ENCODE data around the gene TLR4.

Gene TLR4

GRCh38 chr9:117734082-117734481, 29.9 kb downstream of the TLR4 start:
- no peak for TF ChIP-seq ARNT (IDR thresholded peaks at IDR 0.05)
- TF ChIP-seq FOXA1 (IDR thresholded peaks at IDR 0.05): no peak
- no peak for TF ChIP-seq SUZ12 (IDR thresholded peaks at IDR 0.05)
- no peak for TF ChIP-seq SP1 (IDR thresholded peaks at IDR 0.05)
- no peak for TF ChIP-seq TARDBP (IDR thresholded peaks at IDR 0.05)
- TF ChIP-seq ZNF384 (IDR thresholded peaks at IDR 0.05): no peak
- no peak for TF ChIP-seq FOXK2 (IDR thresholded peaks at IDR 0.05)
- no peak for TF ChIP-seq NFRKB (IDR thresholded peaks at IDR 0.05)
- no peak for TF ChIP-seq ELF4 (IDR thresholded peaks at IDR 0.05)
- TF ChIP-seq HDGF (IDR thresholded peaks at IDR 0.05; ENCODE audit: borderline replicate concordance): no peak
- no peak for TF ChIP-seq CTBP1 (IDR thresholded peaks at IDR 0.05; ENCODE audit: borderline replicate concordance)
- TF ChIP-seq BHLHE40 (IDR thresholded peaks at IDR 0.05; ENCODE audit: borderline replicate concordance): no peak
- no peak for TF ChIP-seq LEF1 (IDR thresholded peaks at IDR 0.05; ENCODE audit: borderline replicate concordance)
- no peak for TF ChIP-seq L3MBTL2 (conservative IDR thresholded peaks at IDR 0.05)
- no peak for TF ChIP-seq PKNOX1 (IDR thresholded peaks at IDR 0.05)
- no peak for TF ChIP-seq FOXM1 (IDR thresholded peaks at IDR 0.05; ENCODE audit: borderline replicate concordance)
- CTCF ChIA-PET: no interaction called here
- DNase-seq (ENCODE audit: extremely low spot score): no peak
- POLR2A ChIA-PET: no interaction called here

- POLR2A ChIA-PET: no interaction called here
- no peak for DNase-seq (ENCODE audit: extremely low spot score)
- CTCF ChIA-PET: no interaction called here
- TF ChIP-seq ARNT (IDR thresholded peaks at IDR 0.05) (no peak), FOXK2 (IDR thresholded peaks at IDR 0.05) (no peak), LEF1 (IDR thresholded peaks at IDR 0.05; ENCODE audit: borderline replicate concordance) (no peak), HDGF (IDR thresholded peaks at IDR 0.05; ENCODE audit: borderline replicate concordance) (no peak), ELF4 (IDR thresholded peaks at IDR 0.05) (no peak), NFRKB (IDR thresholded peaks at IDR 0.05) (no peak), FOXM1 (IDR thresholded peaks at IDR 0.05; ENCODE audit: borderline replicate concordance) (no peak)
These were observed 30.5 kb downstream of the TLR4 start for GRCh38 chr9:117734523-117735314.

- no peak for TF ChIP-seq ZNF384 (IDR thresholded peaks at IDR 0.05)
- no peak for TF ChIP-seq ARNT (IDR thresholded peaks at IDR 0.05)
- no peak for TF ChIP-seq SUZ12 (IDR thresholded peaks at IDR 0.05)
- TF ChIP-seq LEF1 (IDR thresholded peaks at IDR 0.05; ENCODE audit: borderline replicate concordance): no peak
- TF ChIP-seq SP1 (IDR thresholded peaks at IDR 0.05): no peak
- no peak for TF ChIP-seq FOXA1 (IDR thresholded peaks at IDR 0.05)
- no peak for TF ChIP-seq FOXM1 (IDR thresholded peaks at IDR 0.05; ENCODE audit: borderline replicate concordance)
- no peak for TF ChIP-seq PKNOX1 (IDR thresholded peaks at IDR 0.05)
- no peak for DNase-seq (ENCODE audit: extremely low spot score)
- ChIA-PET POLR2A (no interaction called here), CTCF (no interaction called here)
These were observed 33.6 kb downstream of the TLR4 start for GRCh38 chr9:117737721-117738226.

GRCh38 chr9:117739206-117739605, 35.0 kb downstream of the TLR4 start:
- CTCF ChIA-PET: no interaction called here
- POLR2A ChIA-PET: no interaction called here
- TF ChIP-seq FOXM1 (IDR thresholded peaks at IDR 0.05; ENCODE audit: borderline replicate concordance): no peak
- no peak for TF ChIP-seq TARDBP (IDR thresholded peaks at IDR 0.05)
- TF ChIP-seq PKNOX1 (IDR thresholded peaks at IDR 0.05): no peak
- TF ChIP-seq ARNT (IDR thresholded peaks at IDR 0.05): no peak
- TF ChIP-seq ELF4 (IDR thresholded peaks at IDR 0.05): no peak
- no peak for TF ChIP-seq FOXA1 (IDR thresholded peaks at IDR 0.05)
- no peak for TF ChIP-seq BHLHE40 (IDR thresholded peaks at IDR 0.05; ENCODE audit: borderline replicate concordance)
- no peak for TF ChIP-seq HDGF (IDR thresholded peaks at IDR 0.05; ENCODE audit: borderline replicate concordance)
- TF ChIP-seq ZNF384 (IDR thresholded peaks at IDR 0.05): no peak
- TF ChIP-seq LEF1 (IDR thresholded peaks at IDR 0.05; ENCODE audit: borderline replicate concordance): no peak
- no peak for TF ChIP-seq NFRKB (IDR thresholded peaks at IDR 0.05)
- no peak for DNase-seq (ENCODE audit: extremely low spot score)

- CTCF ChIA-PET: no interaction called here
- TF ChIP-seq PKNOX1 (IDR thresholded peaks at IDR 0.05) (no peak), FOXA1 (IDR thresholded peaks at IDR 0.05) (no peak)
- POLR2A ChIA-PET: no interaction called here
- DNase-seq (ENCODE audit: extremely low spot score): no peak
These were observed 35.6 kb downstream of the TLR4 start for GRCh38 chr9:117739624-117740347.

GRCh38 chr9:117742131-117742530, 37.9 kb downstream of the TLR4 start:
- CTCF ChIA-PET: no interaction called here
- no peak for DNase-seq (ENCODE audit: extremely low spot score)
- POLR2A ChIA-PET: no interaction called here
- no peak for TF ChIP-seq TARDBP (IDR thresholded peaks at IDR 0.05)
- TF ChIP-seq ARNT (IDR thresholded peaks at IDR 0.05): no peak
- no peak for TF ChIP-seq CTBP1 (IDR thresholded peaks at IDR 0.05; ENCODE audit: borderline replicate concordance)
- TF ChIP-seq FOXM1 (IDR thresholded peaks at IDR 0.05; ENCODE audit: borderline replicate concordance): no peak
- no peak for TF ChIP-seq SUZ12 (IDR thresholded peaks at IDR 0.05)
- TF ChIP-seq FOXK2 (IDR thresholded peaks at IDR 0.05): no peak
- TF ChIP-seq L3MBTL2 (conservative IDR thresholded peaks at IDR 0.05): no peak
- no peak for TF ChIP-seq NFRKB (IDR thresholded peaks at IDR 0.05)
- no peak for TF ChIP-seq LEF1 (IDR thresholded peaks at IDR 0.05; ENCODE audit: borderline replicate concordance)
- no peak for TF ChIP-seq SP1 (IDR thresholded peaks at IDR 0.05)
- TF ChIP-seq FOXA1 (IDR thresholded peaks at IDR 0.05): no peak
- TF ChIP-seq ELF4 (IDR thresholded peaks at IDR 0.05): no peak
- no peak for TF ChIP-seq HDGF (IDR thresholded peaks at IDR 0.05; ENCODE audit: borderline replicate concordance)
- no peak for TF ChIP-seq BHLHE40 (IDR thresholded peaks at IDR 0.05; ENCODE audit: borderline replicate concordance)
- TF ChIP-seq PKNOX1 (IDR thresholded peaks at IDR 0.05): no peak
